22Rv1 (cell line): ENCODE results near the gene SYCN.
"Not testable (repeated sequence)": the region's sequence is repeated elsewhere in the genome, so short reads cannot be mapped to it uniquely, and the experiment has no call there.

Source experiments
- CTCF ChIP-seq: fragments of 450-650 bp; IDR thresholded peaks from 2 replicates; pipeline ENCODE4 v1.5.1; 2017; ENCODE audit warnings: mild to moderate bottlenecking
- ZFX ChIP-seq: fragments of 450-650 bp; IDR thresholded peaks from 2 replicates; pipeline ENCODE4 v1.6.1; 2017; ENCODE audit warnings: antibody characterized with exemption, borderline replicate concordance

DNA sequence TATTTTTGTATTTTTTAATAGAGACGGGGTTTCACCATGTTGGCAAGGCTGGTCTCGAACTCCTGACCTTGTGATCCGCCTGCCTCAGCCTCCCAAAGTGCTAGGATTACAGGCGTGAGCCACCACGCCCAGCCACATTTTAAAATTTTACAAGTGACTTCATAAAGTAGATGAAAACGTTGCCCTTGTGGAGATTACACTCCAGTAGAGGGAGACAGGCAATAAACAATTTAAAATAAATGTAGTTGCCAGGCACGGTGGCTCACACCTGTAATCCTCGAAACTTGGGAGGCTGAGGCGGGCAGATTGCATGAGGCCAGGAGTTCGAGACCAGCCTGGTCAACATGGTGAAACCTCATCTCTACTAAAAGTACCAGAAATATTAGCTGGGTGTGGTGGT, 15.0 kb upstream of the SYCN start:
- not testable (repeated sequence) for TF ChIP-seq CTCF, ZFX
